ENCODE data around the gene CCS.

Gene CCS

GRCh38 chr11:66600219-66600618 lies 7.2 kb downstream of the CCS start:
- H3K27ac ChIP-seq, result no peak overlapping the region
- TF ChIP-seq CTCF (conservative IDR thresholded peaks at IDR 0.05), result no peak

- no peak for TF ChIP-seq CTCF (conservative IDR thresholded peaks at IDR 0.05)
- H3K27ac ChIP-seq, result no peak overlapping the region
Measured at GRCh38 chr11:66600631-66601233, 7.7 kb downstream of the CCS start.

- no peak overlapping the region for H3K27ac ChIP-seq
- TF ChIP-seq CTCF (conservative IDR thresholded peaks at IDR 0.05), result no peak
Measured at GRCh38 chr11:66603072-66603471, 10.1 kb downstream of the CCS start.

- H3K27ac ChIP-seq, result no peak overlapping the region
- no peak for TF ChIP-seq CTCF (conservative IDR thresholded peaks at IDR 0.05)
Measured at GRCh38 chr11:66604155-66604554, 11.2 kb downstream of the CCS start.

- peak overlapping the region; percentile 33 for H3K27ac ChIP-seq
Measured at GRCh38 chr11:66606608-66607007, 13.6 kb downstream of the CCS start.

GRCh38 chr11:66607126-66607834 lies 14.3 kb downstream of the CCS start:
- H3K27ac ChIP-seq, result peak overlapping the region; percentile 33

GRCh38 chr11:66609721-66610617 lies 17.0 kb downstream of the CCS start:
- H3K27ac ChIP-seq, result no peak overlapping the region
- TF ChIP-seq CTCF (conservative IDR thresholded peaks at IDR 0.05), result no peak

More at GRCh38 chr11:66607126-66607834, 14.3 kb downstream of the CCS start:
- TF ChIP-seq CTCF (conservative IDR thresholded peaks at IDR 0.05), result no peak

Data from VCaP (cell line).